BJ (cell line): Measurements from ENCODE around the gene ADCYAP1R1. TPM values are rescaled to one million over a fixed set of nuclear protein-coding genes. Genes with fewer than 3 reads are reported as not detected.

ENCODE experiments used
- CTCF ChIA-PET: fragments of 350-600 bp; formaldehyde crosslinking; extraction: SDS; loops from one replicate; lab custom pipeline; 2021; ENCODE audit warnings: antibody characterized with exemption, inconsistent platforms; lab: Yijun Ruan, JAX
- POLR2A ChIA-PET: fragments of 300-600 bp; sonication (Branson Sonifier 250); formaldehyde crosslinking; extraction: SDS; loops from one replicate; lab custom pipeline; 2021; ENCODE audit warnings: antibody characterized with exemption; lab: Charles Lee
- DNase-seq: peaks from one replicate; pipeline ENCODE4 v3.0.0-alpha.2; 2011; ENCODE audit warnings: low read depth
- H3K27me3 ChIP-seq: 2 replicates; pipeline ENCODE4 v1.6.0; 2011; ENCODE audit warnings: low read length; ENCODE audit not compliant: control insufficient read depth, insufficient read depth
- H3K36me3 ChIP-seq: 2 replicates; pipeline ENCODE4 v1.5.1; 2011; ENCODE audit warnings: low read length; ENCODE audit not compliant: control insufficient read depth, insufficient read depth
- H3K4me3 ChIP-seq: 2 replicates; pipeline ENCODE4 v1.5.1; 2011; ENCODE audit warnings: low read depth, mild to moderate bottlenecking, control low read depth, low read length
- CTCF ChIP-seq: IDR thresholded peaks from 2 replicates; pipeline ENCODE4 v1.5.1; 2011; ENCODE audit warnings: low read depth, mild to moderate bottlenecking, control low read depth, inconsistent platforms, low read length, moderate library complexity; ENCODE audit not compliant: insufficient read depth
- polyA plus RNA-seq: library from polyadenylated mRNA; depleted of rRNA; stranded (reverse); fragments of >200 nt; gene quantifications from 2 replicates; pipeline ENCODE4 v1.2.3, GENCODE V29; 2011

Gene ADCYAP1R1
- polyA plus RNA-seq, 1 experiment, result not detected

DNA sequence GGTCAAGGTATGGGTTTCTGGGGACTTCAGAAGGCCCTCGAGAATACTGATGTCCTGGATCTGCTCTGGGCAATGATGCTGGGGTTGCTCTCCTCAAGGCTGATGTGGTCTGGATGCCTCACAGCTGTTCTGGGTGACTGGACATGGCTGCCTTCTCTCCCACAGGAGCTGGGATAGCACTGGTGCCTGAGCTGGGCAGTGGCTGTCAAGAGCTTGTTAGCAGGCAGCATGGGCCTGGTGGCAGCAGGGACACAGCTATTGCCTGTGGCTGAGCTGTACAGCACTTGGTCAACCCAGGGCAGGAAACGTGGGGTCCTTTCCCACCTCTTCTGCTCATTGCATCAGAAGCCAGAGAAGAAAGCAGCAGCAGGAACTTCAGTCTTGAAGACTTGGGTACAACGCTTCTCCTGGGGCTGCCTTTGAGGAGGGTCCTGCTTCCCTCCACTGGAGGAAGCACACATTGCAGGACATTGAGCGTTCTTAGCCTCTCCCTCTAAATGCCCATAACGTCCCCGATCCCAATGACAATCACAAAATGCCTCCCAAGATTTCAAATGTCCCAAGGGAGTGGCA lies 13.0 kb downstream of the ADCYAP1R1 start:
- Histone ChIP-seq H3K36me3 (no peaks in the 10 kb centered on the region), H3K27me3 (peaks cover 2% of the 10 kb centered on the region), H3K4me3 (no peak overlapping the region)
- no peak for TF ChIP-seq CTCF
- CTCF ChIA-PET, result interaction anchor here (0.7 kb wide), 1 partner anchor 127 kb away, joined by 3 read pairs; no protein-coding TSS in a partner anchor
- POLR2A ChIA-PET, result no interaction called here
- no peak for DNase-seq

DNA sequence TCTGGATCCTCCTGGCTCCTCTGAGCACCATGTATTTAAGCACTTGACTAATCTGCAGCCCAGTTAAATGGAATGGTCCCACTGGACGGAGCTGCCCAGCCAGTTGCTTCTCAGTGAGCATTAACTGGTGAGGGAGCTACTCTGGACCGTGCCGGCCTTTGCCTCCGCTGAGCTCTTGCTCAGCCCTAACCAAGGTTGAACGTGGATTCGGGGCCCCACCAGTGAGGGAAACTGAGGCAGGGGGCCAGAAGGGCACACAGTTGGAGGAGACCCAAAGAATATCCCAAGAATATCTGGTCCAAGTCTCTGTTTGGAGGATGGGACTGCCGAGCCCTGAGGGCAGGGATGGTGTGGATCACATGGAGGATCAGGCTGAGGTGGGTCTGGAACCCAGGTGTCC lies 13.7 kb downstream of the ADCYAP1R1 start:
- POLR2A ChIA-PET, result no interaction called here
- CTCF ChIA-PET, result no interaction called here
- no peak for TF ChIP-seq CTCF
- no peaks in the 10 kb centered on the region for H3K36me3 ChIP-seq
- no peak overlapping the region for H3K4me3 ChIP-seq
- peaks cover 2% of the 10 kb centered on the region for H3K27me3 ChIP-seq
- no peak for DNase-seq

GRCh38 chr7:31066516-31067130 lies 14.5 kb downstream of the ADCYAP1R1 start:
- ChIA-PET POLR2A (no interaction called here), CTCF (no interaction called here)
- no peak for TF ChIP-seq CTCF
- no peak overlapping the region for H3K4me3 ChIP-seq
- H3K36me3 ChIP-seq, result no peaks in the 10 kb centered on the region
- H3K27me3 ChIP-seq, result peaks cover 2% of the 10 kb centered on the region
- DNase-seq, result no peak

DNA sequence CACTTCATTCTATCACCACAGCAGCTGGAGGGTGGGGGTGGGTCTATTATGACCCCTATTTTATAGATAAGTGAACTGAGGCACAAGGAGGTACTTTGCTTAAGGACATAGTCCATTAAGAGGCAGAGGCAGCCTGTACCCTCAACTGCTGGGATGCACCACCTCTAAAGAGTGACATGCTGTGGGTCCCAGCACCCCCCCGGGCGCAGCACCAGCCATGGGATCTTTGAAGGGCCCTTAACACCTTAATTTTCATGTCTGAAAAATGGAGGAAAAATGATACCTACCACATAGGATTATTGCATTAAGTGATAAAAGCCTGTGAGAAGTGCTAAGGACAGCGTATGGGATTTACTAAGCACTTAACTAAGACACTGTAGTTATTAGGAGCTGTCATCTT lies 15.4 kb downstream of the ADCYAP1R1 start:
- Histone ChIP-seq H3K36me3 (no peaks in the 10 kb centered on the region), H3K4me3 (no peak overlapping the region), H3K27me3 (peaks cover 2% of the 10 kb centered on the region)
- DNase-seq, result no peak
- ChIA-PET POLR2A (no interaction called here), CTCF (interaction anchor here (0.7 kb wide), 1 partner anchor 1094 kb away, joined by 3 read pairs; no protein-coding TSS in a partner anchor)
- no peak for TF ChIP-seq CTCF

DNA sequence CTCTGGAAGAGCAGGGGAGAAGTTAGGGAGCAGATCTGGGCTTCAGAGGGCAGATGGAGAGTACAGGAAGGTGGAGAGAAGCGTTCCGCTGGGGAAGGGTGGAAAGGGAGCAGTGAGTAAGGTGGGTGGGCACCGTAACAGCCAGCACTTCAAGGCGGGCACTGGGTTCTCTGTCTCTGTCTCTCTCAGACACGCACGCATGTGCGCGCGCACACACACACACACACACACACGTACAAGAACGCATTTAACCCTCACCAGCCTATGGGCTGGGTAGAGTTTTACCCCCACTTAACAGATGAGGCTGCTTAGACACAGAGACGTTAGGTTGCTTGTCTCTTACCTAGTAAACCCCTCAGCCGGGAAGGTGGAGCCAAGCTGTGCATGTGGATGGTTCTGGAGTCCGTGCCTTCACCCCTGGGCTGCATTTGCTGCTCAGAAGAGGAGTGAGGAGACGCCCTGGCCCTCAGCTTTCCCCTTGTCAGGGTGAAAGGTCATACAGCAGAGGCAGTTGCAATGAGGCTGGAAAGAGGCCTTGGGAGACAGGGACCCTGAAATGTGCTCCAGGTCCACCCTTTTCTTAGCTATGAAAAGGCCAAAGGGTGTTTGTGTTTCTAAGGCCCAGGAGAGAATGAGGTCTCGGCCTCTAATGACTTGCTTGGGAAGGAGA lies 16.0 kb downstream of the ADCYAP1R1 start:
- CTCF ChIA-PET, result interaction anchor here (0.7 to 2.1 kb wide), 2 partner anchors 8 to 1094 kb away, joined by 3 to 4 read pairs; no protein-coding TSS in a partner anchor
- POLR2A ChIA-PET, result no interaction called here

More for the DNA sequence above, 16.0 kb downstream of the ADCYAP1R1 start:
- Histone ChIP-seq H3K27me3 (peaks cover 2% of the 10 kb centered on the region; the same call in 1 of the 2 replicates), H3K4me3 (no peak overlapping the region), H3K36me3 (no peaks in the 10 kb centered on the region)
- TF ChIP-seq CTCF, result no peak
- DNase-seq, result no peak
